Coronary artery (tissue), 2 donors: ENCODE results near the gene OR13J1.
A peak's percentile ranks its signal among the peaks of the same experiment; 100 is the strongest.

Experiments used
- DNase-seq: peaks from one replicate; pipeline ENCODE4 v3.0.0-alpha.2; 2017; ENCODE audit warnings: low spot score
- H3K27ac ChIP-seq, 2 donors: fragments of 200-600 bp; sonication (generic); one replicate each; pipeline ENCODE4 v1.5.1; 2016 to 2019
- H3K4me3 ChIP-seq: fragments of 200-600 bp; sonication (generic); 2 replicates; pipeline ENCODE4 v1.5.1; 2016; ENCODE audit warnings: mild to moderate bottlenecking, moderate library complexity
- TF ChIP-seq, protein P1 (sequence below): fragments of 200-600 bp; sonication (generic); IDR thresholded peaks from one replicate; pipeline ENCODE4 v1.5.1; 2019; ENCODE audit warnings: antibody characterized with exemption

OR13J1 gene

GRCh38 chr9:35912791-35913400 lies 42.7 kb upstream of the OR13J1 start:
- TF ChIP-seq, protein P1, sequence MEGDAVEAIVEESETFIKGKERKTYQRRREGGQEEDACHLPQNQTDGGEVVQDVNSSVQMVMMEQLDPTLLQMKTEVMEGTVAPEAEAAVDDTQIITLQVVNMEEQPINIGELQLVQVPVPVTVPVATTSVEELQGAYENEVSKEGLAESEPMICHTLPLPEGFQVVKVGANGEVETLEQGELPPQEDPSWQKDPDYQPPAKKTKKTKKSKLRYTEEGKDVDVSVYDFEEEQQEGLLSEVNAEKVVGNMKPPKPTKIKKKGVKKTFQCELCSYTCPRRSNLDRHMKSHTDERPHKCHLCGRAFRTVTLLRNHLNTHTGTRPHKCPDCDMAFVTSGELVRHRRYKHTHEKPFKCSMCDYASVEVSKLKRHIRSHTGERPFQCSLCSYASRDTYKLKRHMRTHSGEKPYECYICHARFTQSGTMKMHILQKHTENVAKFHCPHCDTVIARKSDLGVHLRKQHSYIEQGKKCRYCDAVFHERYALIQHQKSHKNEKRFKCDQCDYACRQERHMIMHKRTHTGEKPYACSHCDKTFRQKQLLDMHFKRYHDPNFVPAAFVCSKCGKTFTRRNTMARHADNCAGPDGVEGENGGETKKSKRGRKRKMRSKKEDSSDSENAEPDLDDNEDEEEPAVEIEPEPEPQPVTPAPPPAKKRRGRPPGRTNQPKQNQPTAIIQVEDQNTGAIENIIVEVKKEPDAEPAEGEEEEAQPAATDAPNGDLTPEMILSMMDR, result no peak
- Histone ChIP-seq H3K4me3 (peak overlapping the region; percentile 2), H3K27ac (peak overlapping the region in 1 of 2 donors; percentile 66)
- DNase-seq, result no peak

- Histone ChIP-seq H3K4me3 (no peak overlapping the region), H3K27ac (peak overlapping the region; percentile 30 to 99)
- TF ChIP-seq, protein P1, result no peak
- no peak for DNase-seq
Measured at GRCh38 chr9:35911690-35912089, 41.5 kb upstream of the OR13J1 start.

DNA sequence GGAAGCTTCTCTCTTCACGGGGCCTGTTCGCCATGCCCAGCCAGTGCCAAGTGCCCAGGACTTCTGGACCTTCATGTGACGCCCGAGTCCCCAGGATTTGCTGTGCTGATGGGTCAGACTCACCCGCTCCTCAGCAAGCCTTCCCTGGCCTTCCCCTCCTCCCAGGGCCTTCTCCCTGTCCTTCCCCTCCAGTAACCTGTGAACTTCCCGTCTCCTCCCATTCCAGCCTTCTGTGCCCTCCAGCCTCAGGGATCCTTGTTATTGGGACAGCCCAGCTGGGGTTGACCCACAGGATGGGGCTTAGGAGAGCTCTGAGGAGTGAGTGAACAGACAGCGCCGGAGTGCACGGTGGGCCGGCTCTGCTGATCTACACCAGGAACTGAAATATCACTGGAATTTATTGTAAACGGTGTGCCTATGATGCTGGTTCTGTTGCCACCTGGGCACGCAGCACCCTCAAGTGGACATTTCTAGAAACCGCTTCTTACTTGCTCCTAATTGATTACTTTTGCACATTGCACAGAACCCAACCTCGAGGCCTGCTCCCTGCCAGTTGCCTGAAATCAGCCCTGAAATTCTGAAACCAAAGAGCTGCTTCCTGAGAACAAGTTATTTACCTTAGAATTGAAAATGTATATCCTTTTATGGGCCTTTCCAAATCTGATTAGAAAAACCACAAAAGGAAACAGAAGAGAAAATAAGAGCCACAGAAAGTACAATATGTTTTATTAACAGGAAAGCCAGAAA lies 40.6 kb upstream of the OR13J1 start:
- Histone ChIP-seq H3K4me3 (peak overlapping the region; percentile 26), H3K27ac (peak overlapping the region; percentile 95 to 99)
- TF ChIP-seq, protein P1, result no peak
- DNase-seq, result peak; percentile 70

DNA sequence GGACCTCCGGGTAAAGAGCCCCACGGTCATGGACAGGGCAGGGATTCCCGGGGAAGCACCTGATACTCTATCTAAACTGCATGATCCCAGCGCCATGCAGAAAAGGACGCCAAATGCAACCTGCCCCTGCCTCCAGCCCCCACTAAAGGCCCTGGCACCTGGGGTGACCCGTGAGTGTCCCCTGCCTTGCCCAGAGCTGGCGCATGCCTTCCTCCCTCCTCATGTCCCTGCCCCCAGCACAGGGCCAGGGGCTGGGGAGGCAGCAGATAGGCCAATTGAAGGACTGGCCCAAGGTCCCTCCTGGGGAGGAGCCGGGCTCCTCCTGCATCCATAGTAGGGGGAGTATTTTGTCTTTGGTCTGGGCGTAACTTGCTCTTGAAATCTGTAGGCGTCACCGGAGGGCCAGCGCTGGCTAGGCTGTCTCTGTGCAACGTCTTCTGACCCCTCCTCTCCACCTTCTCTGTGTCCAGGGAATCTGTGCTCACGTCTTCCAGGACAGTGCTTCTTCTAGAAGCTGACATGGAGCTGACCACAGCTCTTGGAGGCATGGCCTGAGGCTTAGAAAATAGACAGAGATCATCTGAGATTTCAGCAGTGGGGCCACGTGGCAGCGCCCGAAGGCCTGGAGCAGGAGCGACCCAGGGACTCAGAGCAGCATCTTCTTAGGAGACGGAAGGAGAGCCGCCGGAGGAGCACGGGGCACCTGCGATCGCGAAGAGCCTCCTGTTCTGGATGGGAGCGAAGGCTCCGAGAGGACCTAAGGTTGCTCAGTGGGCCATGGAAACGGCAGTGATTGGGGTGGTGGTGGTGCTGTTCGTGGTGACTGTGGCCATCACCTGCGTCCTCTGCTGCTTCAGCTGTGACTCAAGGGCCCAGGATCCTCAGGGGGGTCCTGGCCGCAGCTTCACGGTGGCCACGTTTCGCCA lies 39.7 kb upstream of the OR13J1 start:
- TF ChIP-seq, protein P1, result no peak

DNA sequence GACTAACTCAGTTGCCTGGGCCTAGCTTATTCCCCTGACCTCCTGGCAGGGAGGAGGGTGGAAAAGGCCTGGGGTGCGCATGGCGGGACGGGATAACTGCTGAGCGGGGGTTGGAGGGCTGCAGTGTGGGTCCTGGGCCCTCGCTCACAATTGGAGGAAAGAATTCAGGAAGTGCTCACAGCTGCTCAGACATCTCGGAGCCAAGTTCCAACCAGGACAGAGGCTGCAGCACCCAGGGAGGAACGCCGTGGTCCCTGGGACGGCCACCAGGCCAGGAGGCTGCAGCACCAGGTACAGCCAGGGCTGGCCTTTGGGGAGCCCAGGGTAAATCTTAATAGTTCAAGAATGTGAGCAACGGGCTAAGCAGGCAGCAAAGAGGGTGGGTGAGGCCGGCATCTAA lies 39.1 kb upstream of the OR13J1 start, which contains the start of gene SPAAR:
Gene SPAAR (plus strand): TSS at position 217 of the 400 bp plus-strand sequence. CDS start 974 bp downstream, outside the sequence.
- peak within 1 kb of the TSS; percentile 73 for H3K4me3 ChIP-seq
- TF ChIP-seq, protein P1, result no peak

More for the DNA sequence above, 39.7 kb upstream of the OR13J1 start:
- H3K27ac ChIP-seq, result peak overlapping the region; percentile 95 to 99
- DNase-seq, result peak; percentile 72
- peak overlapping the region; percentile 73 for H3K4me3 ChIP-seq

GRCh38 chr9:35908504-35909125 lies 38.4 kb upstream of the OR13J1 start:
- TF ChIP-seq, protein P1, result no peak
- Histone ChIP-seq H3K27ac (peak overlapping the region; percentile 95 to 99), H3K4me3 (peak overlapping the region; percentile 73)
- peak; percentile 73 for DNase-seq

More for the DNA sequence above, 39.1 kb upstream of the OR13J1 start, which contains the start of gene SPAAR:
- peak within 1 kb of the TSS; percentile 95 to 99 for H3K27ac ChIP-seq
- DNase-seq, result peak; percentile 71
